ENCODE measurements around the gene FADD.

GRCh38 chr11:70189622-70190021 is 13.5 kb upstream of the FADD start:
- TF ChIP-seq, protein P1, sequence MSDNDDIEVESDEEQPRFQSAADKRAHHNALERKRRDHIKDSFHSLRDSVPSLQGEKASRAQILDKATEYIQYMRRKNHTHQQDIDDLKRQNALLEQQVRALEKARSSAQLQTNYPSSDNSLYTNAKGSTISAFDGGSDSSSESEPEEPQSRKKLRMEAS (IDR thresholded peaks at IDR 0.05): no peak
- TF ChIP-seq, protein P2, sequence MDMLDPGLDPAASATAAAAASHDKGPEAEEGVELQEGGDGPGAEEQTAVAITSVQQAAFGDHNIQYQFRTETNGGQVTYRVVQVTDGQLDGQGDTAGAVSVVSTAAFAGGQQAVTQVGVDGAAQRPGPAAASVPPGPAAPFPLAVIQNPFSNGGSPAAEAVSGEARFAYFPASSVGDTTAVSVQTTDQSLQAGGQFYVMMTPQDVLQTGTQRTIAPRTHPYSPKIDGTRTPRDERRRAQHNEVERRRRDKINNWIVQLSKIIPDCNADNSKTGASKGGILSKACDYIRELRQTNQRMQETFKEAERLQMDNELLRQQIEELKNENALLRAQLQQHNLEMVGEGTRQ (IDR thresholded peaks at IDR 0.05): no peak
- no peak for TF ChIP-seq JUN (IDR thresholded peaks at IDR 0.05)
- no peak for TF ChIP-seq CTCF (IDR thresholded peaks at IDR 0.05)
- no peak for TF ChIP-seq NR3C1 (IDR thresholded peaks at IDR 0.05)
- no peak for TF ChIP-seq EP300 (IDR thresholded peaks at IDR 0.05)
- no peak for TF ChIP-seq POLR2AphosphoS2 (conservative IDR thresholded peaks at IDR 0.05; ENCODE audit: low read length)
- TF ChIP-seq REST (IDR thresholded peaks at IDR 0.05): no peak
- no peak for TF ChIP-seq MYC (IDR thresholded peaks at IDR 0.05; ENCODE audit: borderline replicate concordance, low read length)
- TF ChIP-seq RCOR1 (IDR thresholded peaks at IDR 0.05; ENCODE audit: low read depth, low read length): no peak

All from A549 (cell line).